NCI-H460 (cell line): ENCODE results near the gene TXNDC2. TPM values are rescaled to one million over a fixed set of nuclear protein-coding genes. Genes with fewer than 3 reads are reported as not detected.

Experiments
- DNase-seq: peaks from one replicate; pipeline ENCODE4 v3.0.0-alpha.2; 2016; ENCODE audit warnings: low read depth; ENCODE audit errors: extremely low read depth
- small RNA-seq, 2 experiments: library from RNA; depleted of rRNA; stranded (forward); fragments of <200 nt; gene quantifications; one replicate each; pipeline ENCODE3, GENCODE V24; 2014
- total RNA-seq: library from RNA; depleted of rRNA; stranded (reverse); fragments of >200 nt; shearing (Covaris generic); gene quantifications from 2 replicates; pipeline ENCODE4 v1.2.3, GENCODE V29; 2014; rRNA removed

Gene TXNDC2
- total RNA-seq, 1 experiment from 2014 or later: 0.10 TPM

- DNase-seq: no peak
Observed at GRCh38 chr18:9927392-9928063, 41.8 kb downstream of the TXNDC2 start.

GRCh38 chr18:9928646-9929259 is 43.0 kb downstream of the TXNDC2 start:
- DNase-seq: no peak

GRCh38 chr18:9930299-9930884 is 44.6 kb downstream of the TXNDC2 start:
- no peak for DNase-seq

GRCh38 chr18:9931146-9931545 is 45.4 kb downstream of the TXNDC2 start:
- no peak for DNase-seq

GRCh38 chr18:9931678-9932077 is 45.9 kb downstream of the TXNDC2 start:
- DNase-seq: no peak

- DNase-seq: no peak
Observed at GRCh38 chr18:9933865-9934264, 48.1 kb downstream of the TXNDC2 start.

GRCh38 chr18:9934274-9934673 is 48.5 kb downstream of the TXNDC2 start:
- no peak for DNase-seq

Small RNAs within 50 kb of the gene (small RNA-seq; reads per million reads assigned to genes)
- gene RNA5SP449 (0 reads per million in 2 experiments), gene RNA5SP450 (0.06 reads per million in 2 experiments)

Other genes starting within 250 kb of the TXNDC2 start
- 63.7 and 66.9 TPM in 2 replicates for gene RAB31, start 177.7 kb upstream of the TXNDC2 start, total RNA-seq
- 321 and 343 TPM in 2 replicates for gene VAPA, start 28.0 kb downstream of the TXNDC2 start, total RNA-seq